Thymus (tissue), 11 donors: ENCODE results near the gene ADAMTS6. TPM values are rescaled to one million over a fixed set of nuclear protein-coding genes. Genes with fewer than 3 reads are reported as not detected.
"Not testable (repeated sequence)": the region's sequence is repeated elsewhere in the genome, so short reads cannot be mapped to it uniquely, and the experiment has no call there.

ENCODE experiments used
- DNase-seq, 9 donors: peaks; one replicate each; pipeline ENCODE4 v3.0.0-alpha.2; 2013; ENCODE audit warnings: low spot score in 9 of 9, low read depth in 6 of 9, missing footprints in 1 of 9
- H3K27ac ChIP-seq, 2 donors: one replicate each; pipeline ENCODE4 v1.5.1; 2013; ENCODE audit warnings: control low read depth in 1 of 2, low read depth in 1 of 2, low read length in 1 of 2, mild to moderate bottlenecking in 1 of 2, moderate library complexity in 1 of 2
- H3K27me3 ChIP-seq, 2 donors: one replicate each; pipeline ENCODE4 v1.5.1; 2013; ENCODE audit warnings: low read length in 1 of 2; ENCODE audit not compliant: control insufficient read depth in 2 of 2, insufficient read depth in 1 of 2
- H3K36me3 ChIP-seq, 2 donors: one replicate each; pipeline ENCODE4 v1.5.1; 2013; ENCODE audit warnings: low read length in 1 of 2, mild to moderate bottlenecking in 1 of 2, moderate library complexity in 1 of 2; ENCODE audit not compliant: control insufficient read depth in 2 of 2, insufficient read depth in 2 of 2
- H3K4me1 ChIP-seq, 2 donors: one replicate each; pipeline ENCODE4 v1.5.1; 2013; ENCODE audit warnings: low read length in 2 of 2; ENCODE audit not compliant: control insufficient read depth in 2 of 2, insufficient read depth in 2 of 2
- H3K4me3 ChIP-seq, 2 donors: one replicate each; pipeline ENCODE4 v1.5.1; 2013; ENCODE audit warnings: low read length in 2 of 2, control low read depth in 1 of 2, mild to moderate bottlenecking in 1 of 2
- H3K9me3 ChIP-seq, 2 donors: one replicate each; pipeline ENCODE4 v1.5.1; 2013; ENCODE audit warnings: low read length in 1 of 2, mild to moderate bottlenecking in 1 of 2; ENCODE audit not compliant: control insufficient read depth in 2 of 2, insufficient read depth in 1 of 2
- WGBS: extraction: QIAGEN DNeasy Blood & Tissue Kit; methylation state at CpG from one replicate; pipeline ENCODE4 v1.1.7; 2013; 5-methylcytosine and 5-hydroxymethylcytosine counted together
- polyA plus RNA-seq: library from polyadenylated mRNA; stranded (reverse); fragments of 200-250 nt; gene quantifications from one replicate; pipeline ENCODE4 v1.2.3, GENCODE V29; 2013
- total RNA-seq: library from RNA; stranded (reverse); fragments of 120-200 nt; gene quantifications from one replicate; pipeline ENCODE4 v1.2.4, GENCODE V29; 2013
- donor health status: healthy.

The ADAMTS6 gene
- total and polyA plus RNA-seq, 2 donors: 1.2 to 11.5 TPM

DNA sequence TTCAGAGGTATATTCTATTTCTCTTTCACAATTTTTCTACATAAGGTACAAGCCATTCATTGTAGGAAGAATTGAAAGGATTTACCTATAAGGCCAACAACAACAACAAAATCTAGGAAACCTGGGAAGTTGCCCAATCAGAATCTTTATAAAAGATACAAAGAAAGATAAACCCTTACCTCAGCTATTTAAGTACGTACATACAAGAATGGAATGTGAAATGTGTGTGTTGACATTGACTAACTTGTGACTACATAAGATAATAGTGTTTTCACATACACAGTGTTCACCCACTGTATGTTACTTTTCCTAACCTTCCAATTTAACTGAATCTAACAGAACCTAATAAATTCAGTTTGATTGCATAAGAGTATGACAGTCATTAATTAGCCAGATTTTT is 154.1 kb downstream of the ADAMTS6 start:
- no peaks in the 10 kb centered on the region for H3K9me3 ChIP-seq
- WGBS: 91% methylated on average over 1 of the region's 1 CpG

DNA sequence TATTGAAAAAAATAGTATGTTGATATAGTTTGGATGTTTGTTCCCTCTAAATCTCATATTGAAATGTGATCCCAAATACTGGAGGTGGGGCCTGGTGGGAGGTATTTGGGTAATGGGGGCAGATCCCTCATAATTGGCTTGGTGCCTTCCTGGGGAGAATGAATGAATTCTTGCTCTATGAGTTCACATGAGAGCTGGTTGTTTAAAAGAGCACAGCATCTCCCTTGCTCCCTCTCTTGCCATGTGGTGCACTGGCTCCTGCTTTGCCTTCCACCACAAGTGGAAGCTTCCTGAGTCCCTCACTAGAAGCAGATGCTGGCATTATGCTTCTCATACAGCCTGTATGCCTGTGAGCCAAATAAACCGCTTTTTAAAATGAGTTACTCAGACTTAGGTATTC is 154.8 kb downstream of the ADAMTS6 start:
- WGBS: 93% methylated on average over 1 of the region's 1 CpG
- no peak for DNase-seq
- Histone ChIP-seq H3K4me1 (no peaks in the 10 kb centered on the region), H3K4me3 (no peak overlapping the region), H3K27me3 (no peaks in the 10 kb centered on the region), H3K27ac (no peak overlapping the region), H3K36me3 (no peaks in the 10 kb centered on the region), H3K9me3 (no peaks in the 10 kb centered on the region)

More for the DNA sequence above, 154.1 kb downstream of the ADAMTS6 start:
- no peak overlapping the region for H3K4me3 ChIP-seq
- H3K27me3 ChIP-seq: no peaks in the 10 kb centered on the region
- H3K27ac ChIP-seq: no peak overlapping the region
- no peak for DNase-seq
- H3K4me1 ChIP-seq: no peaks in the 10 kb centered on the region
- H3K36me3 ChIP-seq: no peaks in the 10 kb centered on the region

GRCh38 chr5:65324226-65324625 is 157.5 kb downstream of the ADAMTS6 start:
- H3K27ac ChIP-seq: no peak overlapping the region
- H3K27me3 ChIP-seq: no peaks in the 10 kb centered on the region
- no peak overlapping the region for H3K4me3 ChIP-seq
- H3K36me3 ChIP-seq: no peaks in the 10 kb centered on the region
- H3K9me3 ChIP-seq: no peaks in the 10 kb centered on the region
- no peaks in the 10 kb centered on the region for H3K4me1 ChIP-seq
- whole genome bisulfite sequencing: 94% methylated on average over 1 of the region's 1 CpG
- DNase-seq: no peak

GRCh38 chr5:65320704-65321103 is 161.0 kb downstream of the ADAMTS6 start:
- not testable (repeated sequence) for H3K4me3 ChIP-seq, H3K36me3 ChIP-seq, H3K27ac ChIP-seq, H3K27me3 ChIP-seq, DNase-seq, H3K4me1 ChIP-seq, H3K9me3 ChIP-seq
- 96% methylated on average over 1 of the region's 1 CpG for WGBS

- Histone ChIP-seq H3K27me3 (no peaks in the 10 kb centered on the region), H3K4me1 (no peaks in the 10 kb centered on the region), H3K9me3 (no peaks in the 10 kb centered on the region), H3K27ac (no peak overlapping the region), H3K36me3 (no peaks in the 10 kb centered on the region), H3K4me3 (no peak overlapping the region)
- no peak for DNase-seq
- WGBS: 92% methylated on average over 2 of the region's 2 CpGs
These were observed 161.5 kb downstream of the ADAMTS6 start for GRCh38 chr5:65320250-65320649.

- Histone ChIP-seq H3K4me3 (no peak overlapping the region), H3K36me3 (no peaks in the 10 kb centered on the region), H3K4me1 (no peaks in the 10 kb centered on the region), H3K9me3 (no peaks in the 10 kb centered on the region), H3K27ac (no peak overlapping the region), H3K27me3 (no peaks in the 10 kb centered on the region)
- WGBS: 92% methylated on average over 1 of the region's 1 CpG
- no peak for DNase-seq
These were observed 173.8 kb downstream of the ADAMTS6 start for GRCh38 chr5:65307931-65308330.

DNA sequence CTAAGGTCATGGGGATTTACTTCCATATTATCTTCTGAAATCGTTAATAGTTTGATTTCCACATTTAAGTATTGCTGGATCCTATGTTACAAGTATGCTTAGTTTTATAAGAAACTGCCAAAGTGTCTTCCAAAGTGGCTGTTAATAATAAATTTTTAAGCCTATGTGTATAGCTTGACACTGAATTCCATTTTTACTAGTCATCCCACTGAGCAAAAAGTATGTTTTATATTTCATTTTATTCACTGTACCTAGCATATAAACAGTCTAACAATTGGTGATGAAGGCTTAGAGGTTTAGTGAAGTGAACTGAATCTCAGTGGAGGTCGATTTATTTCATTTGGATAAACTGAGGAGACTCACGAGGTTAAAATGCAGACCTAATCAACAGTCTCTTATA is 174.6 kb downstream of the ADAMTS6 start:
- Histone ChIP-seq H3K36me3 (no peaks in the 10 kb centered on the region), H3K4me1 (no peaks in the 10 kb centered on the region), H3K27me3 (no peaks in the 10 kb centered on the region), H3K4me3 (no peak overlapping the region), H3K9me3 (no peaks in the 10 kb centered on the region), H3K27ac (no peak overlapping the region)
- WGBS: 90% methylated on average over 3 of the region's 3 CpGs
- DNase-seq: no peak

DNA sequence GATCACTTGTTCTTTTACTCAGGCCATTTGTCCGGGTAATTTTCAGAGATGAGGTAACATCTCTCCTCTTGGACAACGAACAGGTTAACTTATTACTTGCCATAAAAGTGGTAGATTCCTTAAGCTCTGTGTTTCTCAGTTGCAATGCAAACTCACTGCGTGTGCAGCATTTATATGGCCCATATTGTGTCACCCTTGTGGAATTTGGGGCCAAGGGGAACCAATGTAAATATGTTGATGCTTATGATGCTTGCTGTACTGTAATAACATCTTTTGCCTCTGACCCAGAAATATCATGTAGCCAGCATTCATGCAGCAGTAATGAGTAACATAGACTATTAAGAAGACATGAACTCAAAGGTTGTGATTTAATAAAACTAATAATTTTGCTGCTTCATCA is 175.8 kb downstream of the ADAMTS6 start:
- H3K9me3 ChIP-seq: no peaks in the 10 kb centered on the region
- DNase-seq: no peak
- H3K27ac ChIP-seq: no peak overlapping the region
- WGBS: 98% methylated on average over 3 of the region's 3 CpGs
- no peaks in the 10 kb centered on the region for H3K4me1 ChIP-seq
- no peaks in the 10 kb centered on the region for H3K27me3 ChIP-seq
- no peak overlapping the region for H3K4me3 ChIP-seq
- no peaks in the 10 kb centered on the region for H3K36me3 ChIP-seq

DNA sequence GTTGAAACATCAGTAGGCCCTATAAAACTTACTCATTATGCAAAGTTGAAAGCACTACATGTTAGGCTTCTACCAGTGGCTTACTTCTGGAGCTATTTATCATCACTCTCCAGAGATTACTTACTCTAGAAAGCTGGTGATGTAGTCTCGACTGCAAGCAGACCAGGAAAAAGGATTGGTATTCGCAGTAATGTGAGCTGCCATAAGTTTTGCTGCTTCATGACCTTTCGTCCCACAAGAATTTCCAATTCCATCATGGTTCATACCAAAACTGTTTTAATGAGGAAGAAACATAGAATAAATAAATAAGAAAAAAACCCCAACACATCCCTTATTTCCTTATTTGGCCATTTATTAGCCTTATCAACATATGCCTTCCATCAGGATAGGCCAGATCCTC is 181.9 kb downstream of the ADAMTS6 start:
- WGBS: 92% methylated on average over 3 of the region's 3 CpGs

GRCh38 chr5:65296067-65296466 is 185.7 kb downstream of the ADAMTS6 start:
- WGBS: 97% methylated on average over 1 of the region's 1 CpG
- Histone ChIP-seq H3K4me1 (no peaks in the 10 kb centered on the region), H3K27me3 (no peaks in the 10 kb centered on the region), H3K27ac (no peak overlapping the region), H3K36me3 (no peaks in the 10 kb centered on the region), H3K4me3 (no peak overlapping the region), H3K9me3 (no peaks in the 10 kb centered on the region)
- no peak for DNase-seq

More for the DNA sequence above, 181.9 kb downstream of the ADAMTS6 start:
- Histone ChIP-seq H3K27me3 (no peaks in the 10 kb centered on the region), H3K36me3 (no peaks in the 10 kb centered on the region), H3K27ac (no peak overlapping the region), H3K4me3 (no peak overlapping the region), H3K4me1 (no peaks in the 10 kb centered on the region), H3K9me3 (no peaks in the 10 kb centered on the region)
- no peak for DNase-seq
